Caco-2 (cell line): ENCODE measurements around the gene TTYH1. TPM values are rescaled to one million over a fixed set of nuclear protein-coding genes. Genes with fewer than 3 reads are reported as not detected.

Experiments used
- BruUV-seq: library from RNA; stranded (reverse); fragments of 400-500 nt; replicated peaks from 2 replicates; lab custom pipeline; 2021; lab: Mats Ljungman, UMichigan
- CTCF ChIA-PET: fragments of 300-600 bp; sonication (Branson Sonifier 250); formaldehyde crosslinking; loops from one replicate; lab custom pipeline; 2022; ENCODE audit warnings: antibody characterized with exemption; lab: Charles Lee
- POLR2A ChIA-PET: fragments of 300-600 bp; sonication (Branson Sonifier 250); formaldehyde crosslinking; loops from one replicate; lab custom pipeline; 2022; ENCODE audit warnings: antibody characterized with exemption; lab: Charles Lee
- DNase-seq, 2 experiments: peaks; one replicate each; pipeline versions ENCODE4 v3.0.0 to v3.0.0-alpha.2; 2020 to 2022
- H3K27me3 ChIP-seq: replicated peaks from 2 replicates; pipeline ENCODE4 v1.6.0; 2011; ENCODE audit warnings: low read length; ENCODE audit not compliant: control insufficient read depth, insufficient read depth
- H3K36me3 ChIP-seq: 2 replicates; pipeline ENCODE4 v1.5.1; 2011; ENCODE audit warnings: low read length; ENCODE audit not compliant: control insufficient read depth, insufficient read depth
- H3K4me1 ChIP-seq: fragments of 250-450 bp; sonication (Bioruptor Pico); 2 replicates; pipeline ENCODE4 v1.5.1; 2020; ENCODE audit warnings: mild to moderate bottlenecking
- H3K4me3 ChIP-seq: 2 replicates; pipeline ENCODE4 v1.5.1; 2011; ENCODE audit warnings: low read depth, mild to moderate bottlenecking, control low read depth, low read length
- H3K9me3 ChIP-seq: fragments of 250-450 bp; sonication (Bioruptor Pico); 2 replicates; pipeline ENCODE4 v1.5.1; 2020; ENCODE audit warnings: mild to moderate bottlenecking, moderate library complexity
- H3K27ac Mint-ChIP-seq: one replicate; pipeline ENCODE4 v1.8.0; 2022; ENCODE audit warnings: mixed read lengths; ENCODE audit not compliant: unreplicated experiment
- H3K27me3 Mint-ChIP-seq: one replicate; pipeline ENCODE4 v1.8.0; 2022; ENCODE audit warnings: mixed read lengths; ENCODE audit not compliant: insufficient read depth, unreplicated experiment
- H3K36me3 Mint-ChIP-seq: one replicate; pipeline ENCODE4 v1.8.0; 2022; ENCODE audit warnings: mild to moderate bottlenecking, mixed read lengths; ENCODE audit not compliant: insufficient read depth, unreplicated experiment
- H3K4me1 Mint-ChIP-seq: one replicate; pipeline ENCODE4 v1.8.0; 2022; ENCODE audit warnings: low read depth, mixed read lengths; ENCODE audit not compliant: unreplicated experiment
- H3K4me3 Mint-ChIP-seq: one replicate; pipeline ENCODE4 v1.8.0; 2022; ENCODE audit warnings: mild to moderate bottlenecking, moderate library complexity, mixed read lengths; ENCODE audit not compliant: unreplicated experiment
- H3K9me3 Mint-ChIP-seq: one replicate; pipeline ENCODE4 v1.8.0; 2022; ENCODE audit warnings: mixed read lengths; ENCODE audit not compliant: unreplicated experiment
- CTCF ChIP-seq, 2 experiments: fragments of 200-600 bp in 1 of 2; IDR thresholded peaks; 1 replicate in 1 of 2; 2 replicates in 1 of 2; pipeline versions ENCODE4 v1.5.1 to v1.8.0; 2011 to 2022; ENCODE audit warnings: antibody characterized with exemption in 1 of 2, control low read depth in 1 of 2, inconsistent platforms in 1 of 2, low read depth in 1 of 2, low read length in 1 of 2, mild to moderate bottlenecking in 1 of 2, moderate library complexity in 1 of 2; ENCODE audit not compliant: insufficient read depth in 1 of 2, severe bottlenecking in 1 of 2, unreplicated experiment in 1 of 2
- intact Hi-C: fragments of 100-400 bp; cut with micrococcal nuclease; formaldehyde crosslinking; loops from one replicate; pipeline ENCODE4 v1.10.0; 2022; ENCODE audit not compliant: unreplicated experiment
- total RNA-seq: library from RNA; stranded (reverse); gene quantifications from 2 replicates; pipeline ENCODE4 v1.2.3, GENCODE V29; 2022

Gene TTYH1
- total RNA-seq, 1 experiment from 2014 or later = not detected

DNA sequence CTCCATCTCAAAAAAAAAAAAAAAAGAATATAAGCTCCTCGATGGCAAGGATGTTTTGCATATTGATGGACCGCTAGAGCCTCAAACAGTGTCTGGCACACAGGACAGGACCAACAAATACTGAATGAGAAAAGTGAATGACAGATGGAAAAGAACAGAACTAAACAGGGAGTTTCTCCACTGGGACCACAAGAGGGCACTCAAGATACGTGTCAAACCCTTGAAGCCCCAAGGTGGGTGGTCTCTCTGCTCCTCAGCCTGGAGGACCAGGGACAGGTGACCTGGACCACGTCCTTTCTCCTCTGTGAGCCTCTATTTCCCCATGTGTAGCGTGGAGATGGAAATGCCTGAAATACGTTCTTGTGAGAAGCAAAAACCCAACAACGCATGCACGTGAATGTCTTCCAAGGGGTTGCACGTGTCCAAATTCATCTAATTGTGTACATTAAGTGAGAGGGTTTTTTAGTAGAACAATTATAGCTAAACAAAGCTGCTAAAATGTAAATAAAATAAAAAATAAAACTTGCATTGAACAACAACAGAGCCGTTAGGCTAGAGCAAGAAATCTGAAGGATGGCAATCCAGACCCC, 63.5 kb downstream of the TTYH1 start:
- peaks cover 6% of the 10 kb centered on the region for H3K4me1 ChIP-seq
- Mint-ChIP-seq H3K27me3 (peaks cover 5% of the 10 kb centered on the region), H3K4me3 (no peak overlapping the region), H3K9me3 (no peaks in the 10 kb centered on the region), H3K27ac (no peak overlapping the region), H3K36me3 (no peaks in the 10 kb centered on the region), H3K4me1 (peaks cover 13% of the 10 kb centered on the region)
- ChIA-PET CTCF (interaction anchor here (1.0 kb wide), 1 partner anchor 87 kb away, joined by 5 read pairs; no protein-coding TSS in a partner anchor), POLR2A (no interaction called here)
- peak in 1 of 2 experiments; percentile 55 for DNase-seq
- no peak overlapping the region for H3K4me3 ChIP-seq
- no TSS peak for BruUV-seq
- no peaks in the 10 kb centered on the region for H3K36me3 ChIP-seq
- intact Hi-C loops = no loop called here
- TF ChIP-seq CTCF (IDR thresholded peaks at IDR 0.05; ENCODE audit: insufficient read depth in 1 of 2, low read depth in 1 of 2, low read length in 1 of 2, severe bottlenecking in 1 of 2, unreplicated experiment in 1 of 2) = peak; percentile 64 to 76
- H3K9me3 ChIP-seq = no peaks in the 10 kb centered on the region
- H3K27me3 ChIP-seq = no peaks in the 10 kb centered on the region

- BruUV-seq = no TSS peak
- Histone ChIP-seq H3K36me3 (no peaks in the 10 kb centered on the region), H3K4me1 (0 out of 2 replicates have a peak, but pooled peaks cover 5% of the 10 kb centered on the region), H3K4me3 (no peak overlapping the region), H3K9me3 (no peaks in the 10 kb centered on the region), H3K27me3 (no peaks in the 10 kb centered on the region)
- CTCF ChIA-PET = no interaction called here
- H3K4me1 Mint-ChIP-seq = peaks cover 9% of the 10 kb centered on the region
- H3K4me3 Mint-ChIP-seq = no peak overlapping the region
- POLR2A ChIA-PET = no interaction called here
- intact Hi-C loops = loop anchor here (2.0 kb wide), 1 partner anchor 197 kb away; no protein-coding TSS in a partner anchor
- H3K27me3 Mint-ChIP-seq = peaks cover 12% of the 10 kb centered on the region
- no peak for DNase-seq
- no peak overlapping the region for H3K27ac Mint-ChIP-seq
- H3K36me3 Mint-ChIP-seq = no peaks in the 10 kb centered on the region
- no peak for TF ChIP-seq CTCF (IDR thresholded peaks at IDR 0.05; ENCODE audit: insufficient read depth in 1 of 2, low read depth in 1 of 2, low read length in 1 of 2, severe bottlenecking in 1 of 2, unreplicated experiment in 1 of 2)
- H3K9me3 Mint-ChIP-seq = no peaks in the 10 kb centered on the region
Measured at GRCh38 chr19:54480051-54480450, 64.8 kb downstream of the TTYH1 start.

DNA sequence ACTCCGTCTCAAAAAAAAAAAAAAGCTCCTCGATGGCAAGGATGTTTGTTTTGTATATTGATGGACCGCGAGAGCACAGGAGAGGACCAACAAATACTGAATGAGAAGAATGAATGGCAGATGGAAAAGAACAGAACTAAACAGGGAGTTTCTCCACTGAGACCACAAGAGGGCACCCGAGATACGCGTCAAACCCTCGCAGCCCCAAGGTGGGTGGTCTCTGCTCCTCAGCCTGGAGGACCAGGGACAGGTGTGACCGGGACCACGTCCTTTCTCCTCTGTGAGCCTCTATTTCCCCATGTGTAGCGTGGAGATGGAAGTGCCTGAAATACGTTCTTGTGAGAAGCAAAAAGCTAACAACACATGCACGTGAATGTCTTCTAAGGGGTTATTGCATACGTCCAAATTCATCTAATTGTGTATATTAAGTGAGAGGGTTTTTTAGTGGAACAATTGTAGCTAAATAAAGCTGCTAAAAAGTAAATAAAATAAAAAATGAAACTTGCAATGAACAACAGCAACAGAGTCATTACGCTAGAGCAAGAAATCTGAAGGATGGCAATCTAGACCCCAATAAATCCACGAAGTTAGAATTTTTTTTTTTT, 66.2 kb downstream of the TTYH1 start:
- POLR2A ChIA-PET = interaction anchor here (0.5 kb wide), 1 partner anchor 18 kb away, joined by 3 read pairs; the partner anchor contains the start of gene LENG9
- no TSS peak for BruUV-seq

More for the DNA sequence above, 66.2 kb downstream of the TTYH1 start:
- H3K4me1 ChIP-seq = 0 out of 2 replicates have a peak, but pooled peaks cover 5% of the 10 kb centered on the region
- CTCF ChIA-PET = interaction anchor here (0.6 to 0.7 kb wide), 5 partner anchors 85 to 250 kb away, joined by 3 to 10 read pairs (median 4); no protein-coding TSS in a partner anchor
- peak; percentile 76 to 81 for TF ChIP-seq CTCF (IDR thresholded peaks at IDR 0.05; ENCODE audit: insufficient read depth in 1 of 2, low read depth in 1 of 2, low read length in 1 of 2, severe bottlenecking in 1 of 2, unreplicated experiment in 1 of 2)
- Mint-ChIP-seq H3K4me3 (no peak overlapping the region), H3K4me1 (peaks cover 6% of the 10 kb centered on the region), H3K36me3 (no peaks in the 10 kb centered on the region), H3K9me3 (no peaks in the 10 kb centered on the region), H3K27me3 (peaks cover 18% of the 10 kb centered on the region), H3K27ac (no peak overlapping the region)
- intact Hi-C loops = loop anchor here (2.0 kb wide), 1 partner anchor 195 kb away; no protein-coding TSS in a partner anchor
- H3K4me3 ChIP-seq = no peak overlapping the region
- no peaks in the 10 kb centered on the region for H3K36me3 ChIP-seq
- H3K9me3 ChIP-seq = no peaks in the 10 kb centered on the region
- H3K27me3 ChIP-seq = no peaks in the 10 kb centered on the region
- peak in 1 of 2 experiments; percentile 67 for DNase-seq
